ENCODE data around the gene DGKI. TPM values are rescaled to one million over a fixed set of nuclear protein-coding genes. Genes with fewer than 3 reads are reported as not detected.

DGKI gene
- total RNA-seq, 4 donors from 2014 or later, result 45.1 to 71.0 (median 48.7) TPM

DNA sequence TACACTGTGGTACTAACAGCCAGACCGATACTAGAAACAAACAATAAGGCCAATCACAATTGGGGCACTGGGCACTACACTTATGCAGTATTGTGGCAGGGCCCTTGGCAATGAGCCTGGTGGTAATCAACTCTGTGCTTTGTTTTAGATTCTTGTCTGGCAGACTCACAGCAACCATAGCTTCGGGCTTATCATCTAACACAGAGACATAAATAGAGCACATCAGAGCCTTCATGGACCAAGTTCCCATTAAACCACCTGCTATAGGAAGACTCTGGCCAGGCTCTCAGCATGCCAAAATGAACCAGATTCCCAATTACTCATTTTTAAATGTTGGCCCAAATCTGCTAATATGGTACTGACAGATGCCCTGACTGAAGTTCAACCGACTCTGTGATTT is 218.6 kb downstream of the DGKI start:
- no peaks in the 10 kb centered on the region for H3K36me3 ChIP-seq
- intact Hi-C loops (cut with DNase I), result no loop called here
- H3K4me3 ChIP-seq (replicated peaks in 1 of 3), result no peak overlapping the region
- TF ChIP-seq POLR2A (IDR thresholded peaks at IDR 0.05), result no peak
- TF ChIP-seq, protein P1, sequence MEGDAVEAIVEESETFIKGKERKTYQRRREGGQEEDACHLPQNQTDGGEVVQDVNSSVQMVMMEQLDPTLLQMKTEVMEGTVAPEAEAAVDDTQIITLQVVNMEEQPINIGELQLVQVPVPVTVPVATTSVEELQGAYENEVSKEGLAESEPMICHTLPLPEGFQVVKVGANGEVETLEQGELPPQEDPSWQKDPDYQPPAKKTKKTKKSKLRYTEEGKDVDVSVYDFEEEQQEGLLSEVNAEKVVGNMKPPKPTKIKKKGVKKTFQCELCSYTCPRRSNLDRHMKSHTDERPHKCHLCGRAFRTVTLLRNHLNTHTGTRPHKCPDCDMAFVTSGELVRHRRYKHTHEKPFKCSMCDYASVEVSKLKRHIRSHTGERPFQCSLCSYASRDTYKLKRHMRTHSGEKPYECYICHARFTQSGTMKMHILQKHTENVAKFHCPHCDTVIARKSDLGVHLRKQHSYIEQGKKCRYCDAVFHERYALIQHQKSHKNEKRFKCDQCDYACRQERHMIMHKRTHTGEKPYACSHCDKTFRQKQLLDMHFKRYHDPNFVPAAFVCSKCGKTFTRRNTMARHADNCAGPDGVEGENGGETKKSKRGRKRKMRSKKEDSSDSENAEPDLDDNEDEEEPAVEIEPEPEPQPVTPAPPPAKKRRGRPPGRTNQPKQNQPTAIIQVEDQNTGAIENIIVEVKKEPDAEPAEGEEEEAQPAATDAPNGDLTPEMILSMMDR (IDR thresholded peaks at IDR 0.05), result no peak
- no peaks in the 10 kb centered on the region for H3K4me1 ChIP-seq
- WGBS, 2 donors, result 87 to 93% methylated on average over 3 of the region's 3 CpGs
- H3K27me3 ChIP-seq, result no peaks in the 10 kb centered on the region
- DNase-seq, result no peak
- H3K27ac ChIP-seq, result no peak overlapping the region
- H3K9me3 ChIP-seq, result no peaks in the 10 kb centered on the region

DNA sequence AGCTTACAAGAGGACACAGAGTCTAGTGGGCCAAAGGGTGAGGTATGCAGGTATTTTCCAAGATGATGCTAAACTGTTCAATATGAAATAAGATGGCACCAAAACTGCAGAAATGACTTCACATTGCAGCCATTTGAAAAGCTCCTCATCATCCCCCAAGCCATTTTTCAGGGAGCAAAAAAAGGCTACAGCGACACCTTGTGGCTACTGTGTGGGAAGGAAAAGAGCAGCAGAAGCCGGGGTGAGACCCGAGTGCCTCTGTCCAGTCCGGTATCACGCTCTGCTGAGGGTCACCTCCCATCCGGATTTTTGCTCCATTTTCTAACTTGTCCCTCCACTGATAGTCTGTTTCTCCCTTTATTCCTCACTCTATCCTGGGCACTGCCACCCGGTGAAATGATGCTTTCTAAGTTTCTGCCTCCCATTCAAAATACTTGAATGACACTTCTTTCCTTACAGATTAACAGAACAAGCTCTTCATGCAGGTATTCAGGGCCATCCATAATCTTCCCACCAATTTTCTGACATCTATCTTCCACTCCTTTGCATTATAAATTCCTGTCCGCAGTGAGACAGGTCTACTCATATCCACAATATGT is 220.2 kb downstream of the DGKI start:
- 16 to 17% methylated on average over 8 of the region's 8 CpGs for WGBS, 2 donors

DNA sequence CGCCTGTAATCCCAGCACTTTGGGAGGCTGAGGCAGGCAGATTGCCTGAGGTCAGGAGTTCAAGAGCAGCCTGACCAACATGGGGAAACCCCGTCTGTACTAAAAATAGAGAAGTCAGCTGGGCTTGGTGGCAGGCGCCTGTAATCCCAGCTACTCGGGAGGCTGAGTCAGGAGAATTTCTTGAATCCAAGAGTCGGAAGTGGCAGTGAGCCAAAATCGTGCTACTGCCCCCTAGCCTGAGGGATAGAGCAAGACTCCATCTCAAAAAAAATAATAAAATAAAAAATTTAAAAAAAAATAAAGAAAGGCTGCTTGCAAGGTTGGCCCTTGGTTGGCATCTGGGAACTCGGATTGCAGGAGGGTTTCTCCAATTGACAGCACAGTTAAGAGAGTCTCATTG is 221.6 kb downstream of the DGKI start:
- intact Hi-C loops (cut with DNase I), result no loop called here
- Histone ChIP-seq H3K36me3 (no peaks in the 10 kb centered on the region), H3K4me1 (no peaks in the 10 kb centered on the region), H3K27ac (no peak overlapping the region), H3K27me3 (no peaks in the 10 kb centered on the region), H3K4me3 (replicated peaks in 1 of 3) (no peak overlapping the region), H3K9me3 (no peaks in the 10 kb centered on the region)
- 85 to 92% methylated on average over 7 of the region's 7 CpGs for WGBS, 2 donors
- TF ChIP-seq POLR2A (IDR thresholded peaks at IDR 0.05), result no peak
- TF ChIP-seq, protein P1 (IDR thresholded peaks at IDR 0.05), result peak in 1 of 6 experiments; percentile 6
- no peak for DNase-seq

More for the DNA sequence above, 220.2 kb downstream of the DGKI start:
- Histone ChIP-seq H3K27me3 (no peaks in the 10 kb centered on the region), H3K4me1 (no peaks in the 10 kb centered on the region), H3K9me3 (no peaks in the 10 kb centered on the region), H3K4me3 (replicated peaks in 1 of 3) (no peak overlapping the region), H3K27ac (no peak overlapping the region), H3K36me3 (no peaks in the 10 kb centered on the region)
- TF ChIP-seq, protein P1 (IDR thresholded peaks at IDR 0.05), result peak; percentile 42 to 85 (median 74)
- TF ChIP-seq POLR2A (IDR thresholded peaks at IDR 0.05), result no peak
- intact Hi-C loops (cut with DNase I), result no loop called here
- peak; percentile 67 to 78 for DNase-seq

DNA sequence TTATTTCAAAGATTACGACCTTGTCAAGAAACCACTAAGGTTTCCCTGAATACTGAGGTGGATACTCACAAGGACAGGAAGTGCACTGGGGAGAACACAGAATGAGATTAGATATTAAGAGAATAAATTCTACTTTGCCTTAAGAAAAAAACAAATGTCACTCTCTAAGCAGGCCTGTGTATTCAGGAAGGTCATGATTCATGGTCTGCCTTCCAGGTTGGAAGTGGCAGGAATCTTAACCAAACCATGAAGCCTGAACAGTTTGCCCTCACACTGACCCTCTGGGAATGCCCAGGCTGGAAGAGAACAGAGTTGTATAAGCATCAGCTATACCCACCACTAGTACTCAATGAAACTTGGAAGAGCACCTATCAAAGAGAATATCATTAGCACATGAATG is 227.6 kb downstream of the DGKI start:
- TF ChIP-seq, protein P1 (IDR thresholded peaks at IDR 0.05), result no peak
- no peak for TF ChIP-seq POLR2A (IDR thresholded peaks at IDR 0.05)
- WGBS, 2 donors, result 82 to 97% methylated on average over 1 of the region's 1 CpG
- no peaks in the 10 kb centered on the region for H3K27me3 ChIP-seq
- DNase-seq, result no peak
- H3K4me1 ChIP-seq, result no peaks in the 10 kb centered on the region
- H3K9me3 ChIP-seq, result no peaks in the 10 kb centered on the region
- intact Hi-C loops (cut with DNase I), result no loop called here
- no peak overlapping the region for H3K4me3 ChIP-seq (replicated peaks in 1 of 3)
- no peaks in the 10 kb centered on the region for H3K36me3 ChIP-seq
- H3K27ac ChIP-seq, result no peak overlapping the region

DNA sequence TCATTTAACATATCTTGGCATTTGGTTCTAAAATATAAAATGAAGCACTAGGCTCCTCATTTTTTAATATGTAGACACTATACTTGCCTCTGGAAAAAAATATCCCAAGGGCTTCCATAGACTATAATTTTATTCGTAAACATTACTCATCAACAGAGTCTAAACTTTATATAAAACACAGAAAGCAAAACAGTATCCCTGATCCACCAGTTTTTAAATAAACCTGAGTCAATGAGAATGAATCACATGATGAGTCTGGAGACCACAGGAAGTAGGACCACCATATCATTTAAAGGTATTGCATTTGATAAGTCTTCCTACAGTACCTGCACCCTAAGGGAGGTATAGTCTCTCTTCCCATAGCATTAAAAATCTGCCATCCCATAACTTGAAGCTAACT is 228.0 kb downstream of the DGKI start:
- intact Hi-C loops (cut with DNase I), result no loop called here

More for the DNA sequence above, 228.0 kb downstream of the DGKI start:
- no peak overlapping the region for H3K4me3 ChIP-seq (replicated peaks in 1 of 3)
- no peaks in the 10 kb centered on the region for H3K4me1 ChIP-seq
- TF ChIP-seq POLR2A (IDR thresholded peaks at IDR 0.05), result no peak
- TF ChIP-seq, protein P1 (IDR thresholded peaks at IDR 0.05), result no peak
- H3K27me3 ChIP-seq, result no peaks in the 10 kb centered on the region
- WGBS, 2 donors, result 96 to 97% methylated on average over 1 of the region's 1 CpG
- H3K36me3 ChIP-seq, result no peaks in the 10 kb centered on the region
- no peak for DNase-seq
- H3K9me3 ChIP-seq, result no peaks in the 10 kb centered on the region
- H3K27ac ChIP-seq, result no peak overlapping the region

Data from thyroid gland (tissue), 4 donors.